GM19240 (cell line): ENCODE results near the gene MACC1.
"Not testable (repeated sequence)": the region's sequence is repeated elsewhere in the genome, so short reads cannot be mapped to it uniquely, and the experiment has no call there.

Source experiments
- DNase-seq: peaks from one replicate; pipeline ENCODE4 v3.0.0; 2011; ENCODE audit warnings: low spot score; ENCODE audit not compliant: insufficient read length

Gene MACC1

GRCh38 chr7:20207811-20208210, 9.4 kb downstream of the MACC1 start:
- not testable (repeated sequence) for DNase-seq

- no peak for DNase-seq
Measured at GRCh38 chr7:20206104-20206896, 10.9 kb downstream of the MACC1 start.

GRCh38 chr7:20203316-20203715, 13.9 kb downstream of the MACC1 start:
- no peak for DNase-seq

- no peak for DNase-seq
Measured at GRCh38 chr7:20201380-20201779, 15.8 kb downstream of the MACC1 start.

- DNase-seq: no peak
Measured at GRCh38 chr7:20200971-20201370, 16.2 kb downstream of the MACC1 start.

- no peak for DNase-seq
Measured at GRCh38 chr7:20200361-20200760, 16.8 kb downstream of the MACC1 start.

- no peak for DNase-seq
Measured at GRCh38 chr7:20199015-20199737, 18.0 kb downstream of the MACC1 start.

- DNase-seq: no peak
Measured at GRCh38 chr7:20198260-20198659, 18.9 kb downstream of the MACC1 start.

- no peak for DNase-seq
Measured at GRCh38 chr7:20197837-20198236, 19.3 kb downstream of the MACC1 start.

- DNase-seq: no peak
Measured at GRCh38 chr7:20197125-20197748, 19.9 kb downstream of the MACC1 start.

GRCh38 chr7:20194343-20194995, 22.7 kb downstream of the MACC1 start:
- DNase-seq: no peak

GRCh38 chr7:20193873-20194272, 23.3 kb downstream of the MACC1 start:
- no peak for DNase-seq

- DNase-seq: no peak
Measured at GRCh38 chr7:20193242-20193777, 23.9 kb downstream of the MACC1 start.

GRCh38 chr7:20191391-20191869, 25.8 kb downstream of the MACC1 start:
- no peak for DNase-seq

GRCh38 chr7:20190560-20191390, 26.4 kb downstream of the MACC1 start:
- no peak for DNase-seq

- DNase-seq: no peak
Measured at GRCh38 chr7:20189852-20190251, 27.3 kb downstream of the MACC1 start.

GRCh38 chr7:20188567-20188966, 28.6 kb downstream of the MACC1 start:
- no peak for DNase-seq

- DNase-seq: not testable (repeated sequence)
Measured at GRCh38 chr7:20187850-20188249, 29.3 kb downstream of the MACC1 start.

- DNase-seq: no peak
Measured at GRCh38 chr7:20185988-20186387, 31.2 kb downstream of the MACC1 start.

GRCh38 chr7:20183086-20183485, 34.1 kb downstream of the MACC1 start:
- DNase-seq: no peak
